DOHH2 (cell line): ENCODE results near the gene GPR183.

Experiments used
- EZH2phosphoT487 ChIP-seq: fragments of 200-600 bp; sonication (generic); IDR thresholded peaks from 2 replicates; pipeline ENCODE4 v1.6.1; 2017; ENCODE audit warnings: borderline replicate concordance, mild to moderate bottlenecking, antibody characterized with exemption, low read length, moderate library complexity, mixed read lengths
- TF ChIP-seq, protein P1 (sequence below): fragments of 200-600 bp; sonication (generic); IDR thresholded peaks from one replicate; pipeline ENCODE4 v1.5.1; 2014; ENCODE audit warnings: antibody characterized with exemption, mild to moderate bottlenecking, low read depth, low read length; ENCODE audit not compliant: poor library complexity, severe bottlenecking

DNA sequence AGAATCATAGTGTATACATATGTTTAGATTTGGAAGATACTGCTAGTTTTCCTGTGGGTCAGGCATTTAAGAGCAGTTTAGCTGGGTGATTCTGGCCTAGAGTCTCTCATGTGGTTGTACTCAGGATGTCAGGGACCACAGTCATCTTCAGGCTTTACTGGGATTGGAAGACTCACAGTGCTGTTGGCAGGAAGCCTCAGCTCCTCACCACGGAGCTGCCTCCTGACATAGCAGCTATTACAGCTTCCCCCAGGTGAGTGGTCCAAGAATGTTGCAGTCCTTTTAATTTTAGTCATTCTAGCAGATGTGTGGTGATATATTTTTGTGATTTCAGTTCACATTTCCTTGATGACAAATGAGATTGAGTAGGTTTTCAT lies 32.1 kb downstream of the GPR183 start:
- TF ChIP-seq, protein P1, sequence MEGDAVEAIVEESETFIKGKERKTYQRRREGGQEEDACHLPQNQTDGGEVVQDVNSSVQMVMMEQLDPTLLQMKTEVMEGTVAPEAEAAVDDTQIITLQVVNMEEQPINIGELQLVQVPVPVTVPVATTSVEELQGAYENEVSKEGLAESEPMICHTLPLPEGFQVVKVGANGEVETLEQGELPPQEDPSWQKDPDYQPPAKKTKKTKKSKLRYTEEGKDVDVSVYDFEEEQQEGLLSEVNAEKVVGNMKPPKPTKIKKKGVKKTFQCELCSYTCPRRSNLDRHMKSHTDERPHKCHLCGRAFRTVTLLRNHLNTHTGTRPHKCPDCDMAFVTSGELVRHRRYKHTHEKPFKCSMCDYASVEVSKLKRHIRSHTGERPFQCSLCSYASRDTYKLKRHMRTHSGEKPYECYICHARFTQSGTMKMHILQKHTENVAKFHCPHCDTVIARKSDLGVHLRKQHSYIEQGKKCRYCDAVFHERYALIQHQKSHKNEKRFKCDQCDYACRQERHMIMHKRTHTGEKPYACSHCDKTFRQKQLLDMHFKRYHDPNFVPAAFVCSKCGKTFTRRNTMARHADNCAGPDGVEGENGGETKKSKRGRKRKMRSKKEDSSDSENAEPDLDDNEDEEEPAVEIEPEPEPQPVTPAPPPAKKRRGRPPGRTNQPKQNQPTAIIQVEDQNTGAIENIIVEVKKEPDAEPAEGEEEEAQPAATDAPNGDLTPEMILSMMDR: no peak
- TF ChIP-seq EZH2phosphoT487: no peak
